ENCODE data around the gene SLC25A5.
"Not testable (repeated sequence)": the region's sequence is repeated elsewhere in the genome, so short reads cannot be mapped to it uniquely, and the experiment has no call there.

The SLC25A5 gene

DNA sequence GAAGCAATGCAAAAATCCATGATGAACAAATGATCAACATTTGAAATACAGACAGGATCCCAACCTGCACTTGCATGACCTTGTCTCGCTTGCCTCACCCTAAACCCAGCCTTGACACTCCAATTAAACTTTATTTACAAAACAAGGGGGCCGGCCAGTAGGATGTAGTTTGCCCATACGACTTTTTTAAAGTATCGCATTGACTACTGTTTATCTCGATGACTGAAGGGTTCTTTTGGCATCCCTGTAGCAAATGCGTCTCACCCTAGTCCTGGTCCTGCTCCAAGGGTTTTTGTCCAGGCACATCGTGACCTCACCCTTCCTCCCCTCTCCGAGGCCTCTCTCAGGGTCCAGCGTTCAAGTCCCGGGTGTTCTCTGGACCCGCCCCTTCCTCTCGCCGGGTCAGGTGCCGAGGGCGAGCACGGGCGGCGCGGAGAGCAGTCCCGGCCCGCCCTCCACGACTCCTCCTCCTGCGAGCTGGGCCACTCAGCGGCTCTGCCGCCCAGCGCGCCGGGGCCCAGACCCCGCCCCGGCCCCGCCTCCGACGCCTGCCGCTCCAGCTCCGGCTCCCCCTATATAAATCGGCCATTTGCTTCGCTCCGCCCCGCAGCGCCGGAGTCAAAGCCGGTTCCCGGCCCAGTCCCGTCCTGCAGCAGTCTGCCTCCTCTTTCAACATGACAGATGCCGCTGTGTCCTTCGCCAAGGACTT lies at the start of gene SLC25A5:
TSS of gene SLC25A5 (plus strand) at position 603 of the 709 bp plus-strand sequence. CDS start at position 675, 72 bp downstream.
- DNase-seq: peak; percentile 41 to 88

DNA sequence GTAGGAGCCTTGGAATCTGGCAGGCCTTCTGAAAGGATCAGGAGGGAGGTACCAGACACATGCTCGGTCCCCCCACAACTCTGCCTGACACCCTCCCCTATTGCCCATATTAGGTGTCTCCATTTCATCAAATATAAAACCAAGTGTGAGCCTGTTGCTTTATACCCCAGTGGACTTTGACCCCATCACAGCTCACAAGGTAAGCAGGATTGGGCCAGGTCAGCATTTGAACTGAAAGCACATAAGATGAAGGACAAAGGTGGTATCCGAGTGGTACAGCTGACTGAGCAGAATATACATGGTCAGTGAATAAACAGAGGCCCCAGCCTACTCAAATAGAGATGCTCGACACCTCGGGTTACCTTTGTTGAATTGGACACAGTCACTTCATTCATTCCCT lies 49.1 kb upstream of the SLC25A5 start:
- DNase-seq: no peak

DNA sequence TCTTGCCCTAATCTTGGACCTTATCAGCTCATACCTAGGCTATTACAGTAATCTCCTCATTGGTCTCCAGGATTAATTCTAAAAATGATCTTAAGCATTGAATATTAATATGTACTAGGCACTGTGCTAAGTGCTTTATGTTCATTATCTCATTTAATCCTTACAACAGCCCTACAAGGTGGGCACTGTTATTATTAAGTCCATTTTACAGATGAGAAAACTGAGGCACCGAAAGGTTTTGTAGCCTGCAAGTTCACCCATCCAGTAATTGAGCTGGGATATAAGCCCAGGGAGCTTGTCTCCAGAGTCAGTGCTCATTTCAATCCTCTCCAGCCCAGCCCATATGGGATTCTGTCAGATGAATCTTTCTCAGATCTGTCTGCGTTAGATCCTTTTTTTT lies 48.3 kb upstream of the SLC25A5 start:
- DNase-seq: no peak

DNA sequence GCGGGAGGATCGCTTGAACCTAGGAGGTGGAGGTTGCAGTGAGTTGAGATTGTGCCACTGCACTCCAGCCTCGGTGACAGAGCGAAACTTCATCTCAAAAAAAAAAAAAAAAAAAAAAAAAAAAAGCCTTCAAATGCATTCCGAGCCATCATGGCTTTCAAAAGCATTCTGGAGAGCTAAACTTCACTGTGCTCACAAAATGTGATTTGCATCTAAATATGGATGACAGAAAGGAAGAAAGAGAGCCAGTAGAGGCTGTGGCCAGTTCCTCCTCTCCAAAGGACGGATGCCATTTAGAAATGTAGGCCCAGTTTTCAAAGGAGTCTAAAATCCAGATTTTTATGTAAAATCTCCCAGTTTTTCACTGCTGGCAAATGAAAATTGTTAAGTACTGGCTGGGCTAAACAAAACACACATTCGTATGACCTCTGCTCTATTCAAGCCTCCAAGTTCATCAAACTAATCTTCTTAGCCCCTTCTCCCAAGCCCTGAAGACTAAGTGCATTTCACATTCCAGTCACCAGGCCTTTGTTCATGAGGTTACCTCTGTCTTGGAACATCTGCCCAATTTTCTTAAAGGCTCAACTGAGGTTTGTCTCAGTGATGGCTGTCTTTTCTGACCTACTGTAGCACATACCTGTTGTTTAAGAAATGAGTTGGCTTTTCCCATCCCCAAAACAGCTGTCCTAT lies 47.1 kb upstream of the SLC25A5 start:
- no peak for DNase-seq

- no peak for DNase-seq
These were observed 44.6 kb upstream of the SLC25A5 start for GRCh38 chrX:119423631-119424030.

DNA sequence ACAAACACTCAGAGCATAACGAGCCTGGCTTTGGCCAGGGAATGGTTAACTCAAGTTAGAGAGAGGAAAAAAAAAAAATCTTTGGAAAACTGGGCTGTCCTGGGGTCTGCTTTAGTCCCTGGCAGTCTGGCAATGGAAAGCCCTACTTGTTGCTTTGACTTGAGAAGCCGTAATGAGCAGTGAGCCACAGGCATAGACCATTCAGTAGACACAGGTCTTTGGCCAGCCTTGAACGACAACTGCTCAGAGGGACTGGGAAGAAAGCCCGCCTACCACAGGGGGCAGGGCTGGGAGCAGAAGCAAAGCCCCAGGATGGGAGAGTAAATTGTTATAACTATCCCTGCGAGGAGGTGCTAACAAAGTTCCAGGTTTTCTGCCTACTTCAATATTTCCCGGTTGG lies 43.2 kb upstream of the SLC25A5 start:
- DNase-seq: no peak

- no peak for DNase-seq
These were observed 41.0 kb upstream of the SLC25A5 start for GRCh38 chrX:119427024-119427794.

GRCh38 chrX:119427795-119428185 lies 40.5 kb upstream of the SLC25A5 start:
- no peak for DNase-seq

DNA sequence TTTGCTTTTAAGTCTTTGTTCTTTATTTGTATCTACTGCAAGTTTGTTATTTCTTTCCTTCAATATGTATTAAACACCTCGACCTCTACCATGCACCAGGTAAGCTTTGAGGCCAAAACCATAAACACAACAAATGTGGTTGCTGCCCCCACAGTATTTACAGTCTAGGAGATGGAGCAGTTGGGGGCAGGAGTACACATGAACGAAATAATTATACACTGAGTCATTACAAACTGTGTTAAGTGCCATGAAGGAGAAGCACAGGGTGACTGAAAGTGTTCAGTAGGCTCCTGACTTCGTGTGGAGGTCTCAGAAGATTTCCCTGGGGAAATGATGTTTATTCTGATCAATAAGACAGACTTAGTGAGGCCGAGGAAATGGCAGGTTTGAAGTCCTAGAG lies 38.8 kb upstream of the SLC25A5 start:
- DNase-seq: no peak

DNA sequence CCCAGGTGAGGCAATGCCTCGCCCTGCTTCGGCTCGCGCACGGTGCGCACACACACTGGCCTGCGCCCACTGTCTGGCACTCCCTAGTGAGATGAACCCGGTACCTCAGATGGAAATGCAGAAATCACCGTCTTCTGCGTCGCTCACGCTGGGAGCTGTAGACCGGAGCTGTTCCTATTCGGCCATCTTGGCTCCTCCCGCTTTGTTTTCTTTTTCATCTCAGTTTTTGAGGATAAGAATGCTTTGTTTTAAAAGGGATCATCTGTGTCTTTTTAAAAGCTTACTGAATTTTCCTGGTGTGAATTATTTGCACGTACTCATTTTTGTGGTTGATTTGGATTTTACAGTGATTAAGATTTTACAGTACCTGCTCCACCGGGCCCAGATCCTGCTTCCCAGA lies 26.9 kb upstream of the SLC25A5 start:
- DNase-seq: not testable (repeated sequence)

DNA sequence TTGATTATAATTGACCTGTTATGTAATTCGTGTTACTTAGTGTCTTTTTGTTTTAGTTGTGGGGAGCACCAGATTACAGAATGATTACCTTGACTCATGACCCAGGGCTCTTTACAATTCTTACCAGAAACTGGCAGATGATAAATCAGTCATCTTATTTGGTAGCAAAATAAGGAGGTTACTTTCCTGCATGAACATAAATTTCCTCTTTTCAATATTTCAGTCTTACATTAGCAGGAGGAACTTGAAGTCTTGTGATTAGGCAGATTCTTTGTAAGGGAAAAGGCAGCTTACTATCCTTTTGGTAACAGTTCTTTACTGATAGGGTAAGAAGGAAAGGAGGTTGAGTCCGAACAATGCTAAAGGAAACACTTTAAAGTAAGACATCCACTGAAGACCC lies 26.0 kb upstream of the SLC25A5 start:
- no peak for DNase-seq

- no peak for DNase-seq
These were observed 15.0 kb upstream of the SLC25A5 start for GRCh38 chrX:119453202-119453601.

DNA sequence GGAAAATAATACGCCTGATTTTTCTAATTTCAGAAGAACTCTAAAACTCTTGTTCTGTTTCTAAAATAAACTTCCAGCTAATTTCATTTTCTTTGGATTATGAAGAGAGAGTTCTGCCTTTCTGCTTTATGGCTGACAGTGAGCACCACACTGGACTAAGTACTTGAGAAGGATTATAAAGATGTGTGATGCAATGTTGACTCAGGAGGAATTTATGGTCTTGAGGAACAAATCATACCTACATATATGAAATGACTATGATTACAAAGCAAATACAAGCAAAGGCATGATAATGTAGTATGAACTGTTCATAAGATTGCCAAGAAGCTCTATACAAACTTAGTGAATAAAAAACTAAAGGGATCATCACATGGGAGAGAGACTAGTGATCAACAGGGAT lies 13.0 kb upstream of the SLC25A5 start:
- no peak for DNase-seq

GRCh38 chrX:119459181-119459580 lies 9.1 kb upstream of the SLC25A5 start:
- no peak for DNase-seq

DNA sequence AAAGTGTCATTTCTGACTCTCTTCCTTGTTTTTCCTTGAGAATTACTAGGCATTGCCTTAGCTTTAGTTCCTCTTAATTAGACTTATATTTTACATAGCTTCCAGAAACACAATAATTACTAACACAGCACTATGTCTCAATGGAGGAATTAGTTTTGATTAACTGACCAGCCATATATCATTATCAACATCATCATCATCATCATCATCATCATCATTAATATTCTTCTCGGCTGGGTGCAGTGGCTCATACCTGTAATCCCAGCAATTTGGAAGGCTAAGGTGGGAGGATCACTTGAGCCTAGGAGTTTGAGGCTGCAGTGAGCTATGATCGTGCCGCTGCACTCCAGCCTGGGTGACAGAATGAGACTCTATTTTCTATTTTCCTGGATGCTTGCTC lies 2.7 kb upstream of the SLC25A5 start:
- no peak for DNase-seq

DNA sequence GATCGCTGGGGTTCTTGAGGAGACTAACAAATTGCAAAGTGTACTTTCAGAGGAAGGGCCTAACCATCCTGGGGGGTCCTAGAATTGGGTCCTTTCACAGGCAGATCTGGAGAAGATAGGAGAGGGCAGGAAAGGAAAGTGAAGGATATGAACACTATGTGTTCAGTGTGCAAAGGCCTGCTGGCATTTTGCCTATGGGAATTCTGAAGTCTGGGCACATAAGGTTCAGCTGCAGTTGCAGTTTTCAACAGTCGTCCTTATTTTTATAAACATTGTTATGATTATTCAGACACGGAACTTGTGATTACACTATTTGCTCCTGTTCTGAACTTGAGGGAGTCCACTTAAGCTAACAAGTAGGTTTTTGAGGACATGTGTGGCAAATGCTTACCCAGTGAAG lies 1.3 kb upstream of the SLC25A5 start:
- no peak for DNase-seq

DNA sequence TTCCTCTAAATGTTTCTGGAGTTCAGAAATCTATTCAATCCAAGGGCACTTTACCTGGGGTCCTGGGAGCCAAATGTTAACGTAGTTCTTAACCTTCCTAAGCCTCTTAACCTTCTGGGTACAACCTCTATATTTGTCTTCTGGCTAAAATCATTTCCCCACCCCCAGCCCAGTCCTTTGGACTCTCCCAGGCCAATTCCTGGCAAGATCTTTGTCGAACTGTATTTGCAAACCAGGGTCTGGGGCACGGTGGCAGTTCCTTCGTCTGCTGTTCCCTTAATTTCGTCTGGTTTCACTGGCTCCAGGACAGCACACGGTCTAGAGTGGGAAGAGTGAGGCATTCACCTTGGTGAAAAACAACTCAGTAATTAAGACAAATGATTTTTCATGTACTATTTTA lies 811 bp upstream of the SLC25A5 start:
- DNase-seq: no peak

DNA sequence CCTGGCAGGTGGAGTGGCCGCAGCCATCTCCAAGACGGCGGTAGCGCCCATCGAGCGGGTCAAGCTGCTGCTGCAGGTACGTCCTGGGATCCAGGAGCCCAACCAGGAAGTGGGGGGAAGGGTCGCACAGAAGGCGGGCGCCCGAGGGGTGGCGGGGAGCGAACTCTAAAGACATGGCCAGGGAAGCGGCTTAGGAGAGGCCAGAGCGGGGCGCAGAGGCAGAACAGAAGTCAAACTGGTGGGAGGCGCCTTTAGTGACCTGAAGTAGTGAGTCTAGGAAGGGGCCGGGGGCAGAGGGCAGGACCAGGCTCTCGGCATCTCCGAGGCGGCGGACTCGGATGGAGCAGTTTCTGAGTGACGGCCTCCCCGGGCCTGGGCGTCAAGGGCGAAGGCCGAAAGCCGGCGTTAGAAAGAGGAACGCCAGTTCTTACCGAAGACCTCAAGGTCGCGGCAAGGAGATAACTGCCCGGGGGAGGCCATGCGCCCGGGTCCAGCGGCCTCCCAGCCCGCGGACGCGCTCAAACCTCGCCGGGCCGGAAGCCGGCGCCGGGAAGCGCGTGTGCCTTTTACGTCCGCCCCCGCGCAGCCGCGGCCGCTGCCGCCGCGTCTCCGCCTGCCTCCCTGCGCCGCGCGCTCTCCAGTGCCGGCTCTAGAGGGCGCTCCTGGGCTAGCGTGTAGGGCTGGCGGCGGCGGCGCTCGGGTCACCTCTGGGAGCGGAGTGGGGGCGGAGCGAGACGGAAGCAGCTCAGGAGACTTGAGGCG lies 488 bp downstream of the SLC25A5 start:
- peak; percentile 47 to 84 for DNase-seq

DNA sequence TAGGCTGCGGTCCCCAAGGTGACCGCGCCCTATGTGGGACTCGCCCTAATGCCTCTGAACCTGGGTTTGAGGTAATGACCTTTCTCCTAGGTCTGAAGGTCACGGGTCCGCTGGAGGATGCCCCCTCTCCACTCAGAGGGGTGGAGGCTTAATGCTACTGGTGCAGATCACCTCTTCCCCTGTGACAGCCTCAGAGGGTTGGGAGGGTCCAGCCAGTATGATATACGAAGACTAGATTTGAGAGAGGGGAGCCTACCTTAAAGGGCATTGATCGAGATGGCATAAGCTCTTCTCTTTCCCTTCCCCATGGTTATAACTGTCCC lies 1.0 kb downstream of the SLC25A5 start:
- no peak for DNase-seq

DNA sequence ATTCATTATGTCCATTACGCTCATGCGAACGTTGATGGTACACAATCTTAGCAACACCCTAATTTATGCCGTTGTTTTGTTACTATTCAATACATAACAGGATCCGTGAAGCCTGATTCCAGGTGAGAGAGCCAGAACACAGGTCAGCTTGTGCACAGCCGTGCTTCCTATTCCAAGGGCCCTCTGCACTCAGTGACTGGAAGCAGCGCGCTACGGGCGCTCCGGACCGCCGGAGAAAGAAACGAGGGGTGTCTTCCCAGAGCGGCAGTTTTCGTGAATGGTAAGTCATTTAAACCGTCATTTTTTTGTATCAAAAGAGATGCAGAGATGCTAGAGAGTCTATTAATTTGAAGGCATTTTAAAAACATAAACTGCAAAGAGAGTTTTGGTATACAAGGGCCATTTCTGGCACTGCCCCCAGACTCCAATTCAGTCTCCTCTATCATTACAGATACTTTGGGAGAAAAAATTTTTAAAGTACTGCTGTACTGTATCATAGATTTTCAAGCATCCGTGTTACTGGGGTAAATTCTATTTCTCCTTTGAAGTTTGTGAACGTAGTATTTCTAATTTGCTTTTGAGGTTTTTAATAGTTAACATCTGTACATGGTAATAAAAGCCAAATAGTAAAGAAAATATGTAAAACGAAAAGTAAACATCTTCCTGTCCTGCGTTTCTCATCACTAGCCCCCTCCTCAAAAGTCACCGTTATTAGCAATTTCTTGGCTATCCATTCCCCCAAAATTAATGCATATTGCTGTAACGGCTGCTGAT lies 6.6 kb downstream of the SLC25A5 start:
- no peak for DNase-seq

- DNase-seq: no peak
These were observed 7.3 kb downstream of the SLC25A5 start for GRCh38 chrX:119475389-119476101.

GRCh38 chrX:119477812-119478232 lies 9.6 kb downstream of the SLC25A5 start:
- no peak for DNase-seq
